ENCODE measurements around the gene WSCD1.

DNA sequence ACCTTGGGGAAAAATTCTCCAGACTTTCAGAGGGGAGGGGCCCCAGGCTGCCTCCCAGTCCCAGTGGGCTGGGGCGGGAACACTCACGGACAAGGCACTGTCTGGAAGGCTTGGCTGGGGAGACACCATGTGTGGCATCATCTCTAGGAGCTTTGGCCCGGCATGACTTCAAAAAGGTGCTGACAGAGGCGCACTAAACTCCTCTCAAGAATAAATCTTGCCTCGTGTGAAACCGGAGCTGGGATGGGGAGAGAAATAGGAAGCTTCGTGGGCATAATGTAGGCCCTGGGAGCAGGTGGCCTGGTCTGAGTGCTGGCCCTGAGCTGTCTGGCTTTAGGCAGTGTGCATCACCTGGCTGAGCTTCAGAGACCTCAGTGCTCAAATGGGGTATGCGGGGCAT is 5.7 kb downstream of the WSCD1 start:
- TF ChIP-seq, protein P1, sequence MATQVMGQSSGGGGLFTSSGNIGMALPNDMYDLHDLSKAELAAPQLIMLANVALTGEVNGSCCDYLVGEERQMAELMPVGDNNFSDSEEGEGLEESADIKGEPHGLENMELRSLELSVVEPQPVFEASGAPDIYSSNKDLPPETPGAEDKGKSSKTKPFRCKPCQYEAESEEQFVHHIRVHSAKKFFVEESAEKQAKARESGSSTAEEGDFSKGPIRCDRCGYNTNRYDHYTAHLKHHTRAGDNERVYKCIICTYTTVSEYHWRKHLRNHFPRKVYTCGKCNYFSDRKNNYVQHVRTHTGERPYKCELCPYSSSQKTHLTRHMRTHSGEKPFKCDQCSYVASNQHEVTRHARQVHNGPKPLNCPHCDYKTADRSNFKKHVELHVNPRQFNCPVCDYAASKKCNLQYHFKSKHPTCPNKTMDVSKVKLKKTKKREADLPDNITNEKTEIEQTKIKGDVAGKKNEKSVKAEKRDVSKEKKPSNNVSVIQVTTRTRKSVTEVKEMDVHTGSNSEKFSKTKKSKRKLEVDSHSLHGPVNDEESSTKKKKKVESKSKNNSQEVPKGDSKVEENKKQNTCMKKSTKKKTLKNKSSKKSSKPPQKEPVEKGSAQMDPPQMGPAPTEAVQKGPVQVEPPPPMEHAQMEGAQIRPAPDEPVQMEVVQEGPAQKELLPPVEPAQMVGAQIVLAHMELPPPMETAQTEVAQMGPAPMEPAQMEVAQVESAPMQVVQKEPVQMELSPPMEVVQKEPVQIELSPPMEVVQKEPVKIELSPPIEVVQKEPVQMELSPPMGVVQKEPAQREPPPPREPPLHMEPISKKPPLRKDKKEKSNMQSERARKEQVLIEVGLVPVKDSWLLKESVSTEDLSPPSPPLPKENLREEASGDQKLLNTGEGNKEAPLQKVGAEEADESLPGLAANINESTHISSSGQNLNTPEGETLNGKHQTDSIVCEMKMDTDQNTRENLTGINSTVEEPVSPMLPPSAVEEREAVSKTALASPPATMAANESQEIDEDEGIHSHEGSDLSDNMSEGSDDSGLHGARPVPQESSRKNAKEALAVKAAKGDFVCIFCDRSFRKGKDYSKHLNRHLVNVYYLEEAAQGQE (IDR thresholded peaks at IDR 0.05; ENCODE audit: insufficient read depth in 1 of 2, low read depth in 2 of 2, low read length in 2 of 2) = no peak
- TF ChIP-seq POLR2AphosphoS5 (IDR thresholded peaks at IDR 0.05; ENCODE audit: low read depth, low read length) = no peak
